ENCODE measurements around the gene SYPL1.
A peak's percentile ranks its signal among the peaks of the same experiment; 100 is the strongest.

SYPL1 gene

DNA sequence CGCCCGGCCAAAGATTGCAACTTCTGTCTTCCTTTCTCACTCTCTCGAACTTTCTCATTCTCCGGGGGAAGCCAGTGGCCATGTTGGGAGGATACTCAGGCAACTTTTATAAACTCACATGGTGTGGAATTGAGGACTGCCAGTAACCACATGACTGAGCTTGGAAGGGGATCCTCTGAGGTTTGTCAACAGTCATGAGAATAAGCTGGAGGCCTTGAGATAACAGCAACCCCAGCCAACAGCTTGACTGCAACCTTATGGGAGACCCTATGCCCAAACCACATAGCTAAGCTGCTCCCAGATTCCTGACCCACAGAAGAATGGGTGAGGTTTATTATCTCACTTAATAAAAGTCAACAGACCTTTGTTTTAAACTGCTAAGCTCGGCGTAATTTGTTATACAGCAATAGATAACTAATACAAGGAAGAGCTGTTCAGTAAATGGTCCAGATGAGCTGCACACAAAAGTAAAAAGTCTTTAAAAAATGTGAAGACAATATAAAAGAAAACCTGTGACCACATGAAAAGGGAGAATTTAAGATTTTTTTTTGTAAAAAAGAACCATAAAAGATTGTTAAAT, 9.6 kb downstream of the SYPL1 start:
- TF ChIP-seq Cebpa-rat (IDR thresholded peaks at IDR 0.05), result no peak
- Histone ChIP-seq H3K27me3 (no peaks in the 10 kb centered on the region), H3K36me3 (peaks cover 22 to 61% (median 41%) of the 10 kb centered on the region in 11 experiments), H3K4me3 (no peak overlapping the region), H3K4me2 (peak overlapping the region in 8 of 11 experiments; percentile 35 to 62 (median 50); a peak in 17 of 22 replicates), H3K9me3 (replicated peaks in 1 of 11) (0 out of 22 replicates have a peak, but pooled peaks cover 0 to 5% (median 0%) of the 10 kb centered on the region in 11 experiments), H4K20me1 (peaks cover 40 to 96% (median 64%) of the 10 kb centered on the region in 11 experiments; a peak in 20 of 22 replicates), H3K4me1 (peaks cover 0 to 62% (median 24%) of the 10 kb centered on the region in 10 experiments; a peak in 16 of 20 replicates), H3K27ac (no peak overlapping the region), H3K9ac (no peak overlapping the region)

DNA sequence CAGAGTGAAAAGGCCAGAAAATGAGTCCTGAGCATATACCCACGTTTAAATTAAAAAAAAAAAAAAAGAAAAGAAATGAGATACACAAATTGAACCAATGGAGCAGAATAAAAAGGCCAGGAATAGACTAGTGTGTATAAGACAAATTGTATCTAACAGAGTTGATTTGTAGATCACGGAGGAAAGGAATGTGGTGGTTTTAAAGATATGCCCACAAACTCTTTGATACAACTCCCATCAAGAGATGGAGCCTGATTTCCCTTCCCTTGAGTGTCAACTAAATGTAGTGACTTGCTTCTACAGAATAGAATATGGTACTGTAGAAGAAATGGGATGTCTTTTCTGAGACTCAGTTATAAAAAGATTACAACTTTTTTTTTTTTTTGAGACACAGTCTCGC, 10.4 kb downstream of the SYPL1 start:
- no peak for TF ChIP-seq Cebpa-rat (IDR thresholded peaks at IDR 0.05)
- Histone ChIP-seq H3K4me3 (no peak overlapping the region), H3K4me1 (peaks cover 0 to 55% (median 19%) of the 10 kb centered on the region in 10 experiments; a peak in 16 of 20 replicates), H3K4me2 (peak overlapping the region in 8 of 11 experiments; percentile 35 to 62 (median 50); a peak in 14 of 22 replicates), H3K36me3 (peaks cover 29 to 64% (median 45%) of the 10 kb centered on the region in 11 experiments), H3K27ac (no peak overlapping the region), H4K20me1 (peaks cover 38 to 91% (median 58%) of the 10 kb centered on the region in 11 experiments; a peak in 20 of 22 replicates), H3K9ac (no peak overlapping the region), H3K9me3 (replicated peaks in 1 of 11) (0 out of 22 replicates have a peak, but pooled peaks cover 0 to 5% (median 0%) of the 10 kb centered on the region in 11 experiments), H3K27me3 (no peaks in the 10 kb centered on the region)

DNA sequence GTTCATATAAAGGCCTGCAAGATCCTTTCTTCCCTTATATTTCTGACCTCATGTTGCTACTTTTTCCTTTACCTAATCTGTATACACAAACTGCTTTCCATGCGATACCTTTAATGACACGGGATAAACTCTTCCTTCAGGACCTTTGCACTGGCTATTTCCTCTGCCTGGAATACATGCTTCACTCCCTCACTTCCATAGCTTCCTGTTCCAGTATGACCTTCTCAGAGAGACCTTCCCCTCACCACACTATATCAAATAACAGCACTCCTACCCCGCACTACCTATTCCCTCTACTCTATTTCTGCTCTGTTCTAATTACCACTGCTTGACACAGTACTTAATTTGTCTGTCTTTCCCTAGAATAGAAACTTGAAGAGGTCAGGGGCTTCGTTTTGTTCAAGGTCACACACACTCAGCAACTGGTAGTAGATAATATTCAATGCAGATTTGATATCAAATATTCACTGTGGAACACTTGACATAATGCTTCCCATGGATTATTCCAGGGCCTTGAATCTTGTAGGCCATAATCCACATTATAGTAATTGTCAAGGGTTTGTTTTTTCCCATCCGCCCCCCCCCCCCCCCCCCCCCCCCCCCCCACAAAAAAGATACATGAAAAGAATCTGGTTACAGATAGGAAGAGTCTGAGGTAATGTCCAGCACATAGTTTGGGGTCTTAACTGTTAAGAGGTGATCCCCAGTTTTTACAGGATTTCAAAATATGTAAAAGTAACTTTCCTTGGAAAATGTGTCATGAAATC, 11.1 kb downstream of the SYPL1 start:
- Histone ChIP-seq H3K27ac (no peak overlapping the region), H3K4me2 (peak overlapping the region in 2 of 11 experiments; percentile 59 to 62; a peak in 3 of 22 replicates), H3K27me3 (no peaks in the 10 kb centered on the region), H3K36me3 (peaks cover 30 to 64% (median 46%) of the 10 kb centered on the region in 11 experiments), H3K4me3 (no peak overlapping the region), H3K9ac (no peak overlapping the region), H3K9me3 (replicated peaks in 1 of 11) (0 out of 22 replicates have a peak, but pooled peaks cover 0 to 5% (median 0%) of the 10 kb centered on the region in 11 experiments), H4K20me1 (peaks cover 38 to 89% (median 57%) of the 10 kb centered on the region in 11 experiments; a peak in 20 of 22 replicates), H3K4me1 (peaks cover 0 to 51% (median 19%) of the 10 kb centered on the region in 10 experiments; a peak in 16 of 20 replicates)
- no peak for TF ChIP-seq Cebpa-rat (IDR thresholded peaks at IDR 0.05)

DNA sequence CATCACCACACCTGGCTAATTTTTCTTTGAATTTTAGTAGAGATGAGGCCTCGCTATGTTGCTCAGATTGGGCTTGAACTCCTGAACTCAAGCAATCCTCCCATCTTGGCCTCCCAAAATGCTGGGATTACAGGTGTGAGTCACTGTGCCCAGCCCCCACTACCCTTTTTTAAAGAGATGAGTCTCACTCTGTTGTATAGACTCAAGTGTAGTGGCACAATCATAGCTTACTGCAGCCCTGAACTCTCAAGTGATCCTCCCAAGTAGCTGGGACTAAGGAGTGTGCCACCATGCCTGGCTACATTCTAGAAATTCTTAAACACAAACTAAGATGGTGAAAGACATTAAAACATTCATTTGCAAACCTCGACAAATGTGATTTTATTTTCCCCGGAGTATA, 12.6 kb downstream of the SYPL1 start:
- Histone ChIP-seq H3K27ac (no peak overlapping the region), H3K4me1 (peaks cover 0 to 44% (median 17%) of the 10 kb centered on the region in 10 experiments; a peak in 16 of 20 replicates), H3K9me3 (replicated peaks in 1 of 11) (0 out of 22 replicates have a peak, but pooled peaks cover 0 to 5% (median 0%) of the 10 kb centered on the region in 11 experiments), H3K36me3 (peaks cover 24 to 67% (median 48%) of the 10 kb centered on the region in 11 experiments), H3K4me3 (no peak overlapping the region), H3K27me3 (no peaks in the 10 kb centered on the region), H3K9ac (no peak overlapping the region), H4K20me1 (peaks cover 35 to 78% (median 46%) of the 10 kb centered on the region in 11 experiments; a peak in 20 of 22 replicates), H3K4me2 (no peak overlapping the region)
- TF ChIP-seq Cebpa-rat (IDR thresholded peaks at IDR 0.05), result no peak

DNA sequence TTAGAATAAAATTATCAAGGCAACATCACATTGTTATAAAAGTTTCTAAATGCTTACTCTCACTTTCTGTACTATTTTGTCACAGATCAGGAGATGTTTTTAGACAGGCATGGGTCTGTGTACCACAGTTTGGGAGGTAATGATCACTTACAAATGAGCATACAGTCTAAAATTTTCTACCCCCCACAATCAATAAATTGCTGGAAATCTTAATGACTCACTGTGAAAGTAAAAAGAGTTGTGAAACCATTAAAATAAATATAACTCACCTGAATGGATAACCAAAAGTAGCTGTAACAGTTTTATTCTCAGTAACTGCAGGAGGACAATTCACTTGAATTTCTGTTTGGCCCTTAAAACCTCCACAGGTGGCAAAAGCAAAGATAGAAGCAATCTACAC, 13.2 kb downstream of the SYPL1 start:
- 0 out of 22 replicates have a peak, but pooled peaks cover 0 to 5% (median 0%) of the 10 kb centered on the region in 11 experiments for H3K9me3 ChIP-seq (replicated peaks in 1 of 11)
- H4K20me1 ChIP-seq, result peaks cover 30 to 74% (median 41%) of the 10 kb centered on the region in 11 experiments; a peak in 20 of 22 replicates
- peaks cover 0 to 38% (median 17%) of the 10 kb centered on the region in 10 experiments; a peak in 16 of 20 replicates for H3K4me1 ChIP-seq
- no peak for TF ChIP-seq Cebpa-rat (IDR thresholded peaks at IDR 0.05)
- H3K27me3 ChIP-seq, result no peaks in the 10 kb centered on the region
- no peak overlapping the region for H3K9ac ChIP-seq
- H3K36me3 ChIP-seq, result peaks cover 28 to 69% (median 53%) of the 10 kb centered on the region in 11 experiments
- no peak overlapping the region for H3K27ac ChIP-seq
- H3K4me3 ChIP-seq, result no peak overlapping the region
- no peak overlapping the region for H3K4me2 ChIP-seq

DNA sequence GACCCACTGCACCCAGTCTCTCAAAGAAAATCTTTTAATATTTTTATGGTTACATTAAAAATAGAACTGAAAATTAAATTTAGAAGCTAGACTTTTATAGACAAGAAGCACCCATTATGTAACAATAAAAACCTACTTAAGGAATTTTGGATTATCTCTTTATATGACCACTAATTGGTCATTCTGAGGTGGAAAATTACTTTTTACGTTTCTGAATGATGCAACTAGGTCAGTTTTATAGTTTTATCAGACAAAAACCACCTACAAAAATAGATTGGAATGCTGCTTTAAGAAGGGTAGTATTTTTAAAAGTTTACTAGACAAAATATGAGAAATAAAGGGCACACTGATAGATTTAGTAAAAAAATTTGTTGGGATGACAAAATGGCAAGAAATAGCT, 16.5 kb downstream of the SYPL1 start:
- no peak overlapping the region for H3K27ac ChIP-seq
- H3K36me3 ChIP-seq, result peaks cover 43 to 92% (median 76%) of the 10 kb centered on the region in 11 experiments
- no peak overlapping the region for H3K4me2 ChIP-seq
- H3K27me3 ChIP-seq, result no peaks in the 10 kb centered on the region
- H3K9ac ChIP-seq, result no peak overlapping the region
- H3K4me3 ChIP-seq, result no peak overlapping the region
- no peaks in the 10 kb centered on the region for H3K9me3 ChIP-seq (replicated peaks in 1 of 11)
- no peak for TF ChIP-seq Cebpa-rat (IDR thresholded peaks at IDR 0.05)
- peaks cover 14 to 53% (median 21%) of the 10 kb centered on the region in 11 experiments; a peak in 19 of 22 replicates for H4K20me1 ChIP-seq
- peaks cover 0 to 10% (median 3%) of the 10 kb centered on the region in 10 experiments; a peak in 7 of 20 replicates for H3K4me1 ChIP-seq

DNA sequence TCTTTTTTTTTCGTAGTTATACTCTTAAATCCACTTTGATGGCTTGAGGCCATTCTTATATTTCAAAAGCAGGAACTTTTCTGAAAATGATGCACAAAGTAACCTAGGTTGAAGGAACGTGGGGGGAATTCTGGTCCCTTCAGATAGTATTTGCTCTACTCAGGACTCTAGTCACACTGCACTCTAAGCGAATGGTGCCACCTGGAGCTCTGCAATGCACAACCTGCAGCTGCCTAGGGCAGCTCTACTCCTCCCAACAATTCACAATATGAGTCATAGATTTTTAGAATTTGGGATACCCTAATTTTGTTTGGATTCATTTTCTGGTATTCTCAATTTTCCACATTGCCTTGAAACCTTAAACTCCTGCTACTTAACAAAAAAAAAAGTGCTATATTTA, 17.3 kb downstream of the SYPL1 start:
- peaks cover 43 to 91% (median 77%) of the 10 kb centered on the region in 11 experiments for H3K36me3 ChIP-seq
- peaks cover 5 to 18% (median 11%) of the 10 kb centered on the region in 10 experiments for H3K4me1 ChIP-seq
- H3K9me3 ChIP-seq (replicated peaks in 1 of 11), result no peaks in the 10 kb centered on the region
- TF ChIP-seq Cebpa-rat (IDR thresholded peaks at IDR 0.05), result no peak
- no peaks in the 10 kb centered on the region for H3K27me3 ChIP-seq
- H3K4me2 ChIP-seq, result no peak overlapping the region
- H3K4me3 ChIP-seq, result no peak overlapping the region
- no peak overlapping the region for H3K27ac ChIP-seq
- no peak overlapping the region for H3K9ac ChIP-seq
- H4K20me1 ChIP-seq, result peaks cover 7 to 53% (median 12%) of the 10 kb centered on the region in 11 experiments; a peak in 17 of 22 replicates

DNA sequence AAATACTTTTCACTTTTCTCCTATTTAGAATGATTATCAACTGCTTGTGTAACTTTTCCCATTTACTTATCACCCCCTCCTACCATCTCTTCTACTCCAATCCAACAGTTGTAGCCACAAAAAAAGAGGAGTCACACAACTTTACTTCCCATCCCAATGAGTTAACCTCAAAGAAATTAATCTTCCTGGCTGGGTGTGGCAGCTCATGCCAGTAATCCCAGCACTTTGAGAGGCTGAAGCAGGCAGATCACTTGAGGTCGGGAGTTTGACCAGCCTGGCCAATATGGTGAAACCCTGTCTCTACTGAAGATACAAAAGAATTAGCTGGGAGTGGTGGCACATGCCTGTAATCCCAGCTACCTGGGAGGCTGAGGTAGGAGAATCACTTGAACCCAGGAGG, 19.9 kb downstream of the SYPL1 start:
- Histone ChIP-seq H3K4me2 (no peak overlapping the region), H3K4me1 (peaks cover 11 to 22% (median 18%) of the 10 kb centered on the region in 10 experiments), H3K27ac (no peak overlapping the region), H3K9me3 (replicated peaks in 1 of 11) (peaks cover 0 to 14% (median 0%) of the 10 kb centered on the region in 11 experiments; a peak in 5 of 22 replicates), H3K36me3 (peaks cover 47 to 88% (median 73%) of the 10 kb centered on the region in 11 experiments), H3K4me3 (no peak overlapping the region), H3K27me3 (no peaks in the 10 kb centered on the region), H4K20me1 (peaks cover 0 to 36% (median 0%) of the 10 kb centered on the region in 11 experiments; a peak in 5 of 22 replicates), H3K9ac (no peak overlapping the region)
- no peak for TF ChIP-seq Cebpa-rat (IDR thresholded peaks at IDR 0.05)
